ENCODE results near the gene GPR37. TPM values are rescaled to one million over a fixed set of nuclear protein-coding genes. Genes with fewer than 3 reads are reported as not detected.

The GPR37 gene
- total RNA-seq, 1 experiment from 2014 or later, result 1.6 TPM

- H2BK5ac ChIP-seq (ENCODE audit: insufficient read length, low read length), result no peak overlapping the region
- no peaks in the 10 kb centered on the region for H3K79me2 ChIP-seq (ENCODE audit: insufficient read depth, low read length)
- H3K14ac ChIP-seq (ENCODE audit: insufficient read depth, low read length), result no peak overlapping the region
- H3K56ac ChIP-seq (ENCODE audit: insufficient read length, low read depth, low read length), result no peak overlapping the region
- Mint-ChIP-seq H3K4me1 (peaks cover 0 to 7% of the 10 kb centered on the region in 2 experiments; a peak in 2 of 4 replicates), H3K4me3 (no peak overlapping the region), H3K27me3 (ENCODE audit: low read depth) (no peaks in the 10 kb centered on the region), H3K36me3 (ENCODE audit: insufficient read depth in 1 of 3, low read depth in 3 of 3) (peaks cover 0 to 2% (median 0%) of the 10 kb centered on the region in 3 experiments; a peak in 1 of 7 replicates), H3K9me3 (no peaks in the 10 kb centered on the region), H3K27ac (no peak overlapping the region; a peak in 1 of 7 replicates)
- no peak overlapping the region for H3K27ac ChIP-seq (ENCODE audit: insufficient read length, low read depth, low read length)
- H4K5ac ChIP-seq (ENCODE audit: insufficient read length, low read depth, low read length), result no peak overlapping the region
- H2BK12ac ChIP-seq (ENCODE audit: insufficient read length, low read depth, low read length), result no peak overlapping the region
- TF ChIP-seq CTCF (conservative IDR thresholded peaks at IDR 0.05), result no peak
- H4K20me1 ChIP-seq (ENCODE audit: control insufficient read depth, insufficient read depth, insufficient read length), result no peaks in the 10 kb centered on the region
- no peak overlapping the region for H3K23ac ChIP-seq (ENCODE audit: insufficient read length, low read depth, low read length)
- no peak overlapping the region for H2BK120ac ChIP-seq (ENCODE audit: low read depth, low read length, poor library complexity, severe bottlenecking)
- no peak overlapping the region for H2BK20ac ChIP-seq (ENCODE audit: low read depth, low read length, poor library complexity, severe bottlenecking)
- H3K9ac ChIP-seq (ENCODE audit: extremely low read depth, insufficient read length, low read length), result no peak overlapping the region
- DNase-seq, result no peak
- WGBS (ENCODE audit: extremely low coverage, insufficient read length, low lambda C conversion rate), result no CpG with 5 or more reads among the region's 11 CpGs
- no peak overlapping the region for H4K8ac ChIP-seq (replicated peaks; ENCODE audit: insufficient read length, low read depth, low read length)
- H2AFZ ChIP-seq (ENCODE audit: low read length), result no peak overlapping the region
- H3K18ac ChIP-seq (ENCODE audit: insufficient read length, low read depth, low read length), result no peak overlapping the region
- no peaks in the 10 kb centered on the region for H3K27me3 ChIP-seq (ENCODE audit: insufficient read depth, low read length)
- no peaks in the 10 kb centered on the region for H3K9me3 ChIP-seq (ENCODE audit: control insufficient read depth, low read depth, low read length)
- no peak overlapping the region for H4K91ac ChIP-seq (ENCODE audit: insufficient read length, low read depth, low read length)
- H2BK15ac ChIP-seq (ENCODE audit: low read depth, low read length), result no peak overlapping the region
- H2AK5ac ChIP-seq (ENCODE audit: insufficient read length, low read length), result no peak overlapping the region
- H3K4me2 ChIP-seq (ENCODE audit: insufficient read depth, insufficient read length, low read length), result no peak overlapping the region
- no peak overlapping the region for H3T11ph ChIP-seq (ENCODE audit: low read length)
- H3K4me1 ChIP-seq (ENCODE audit: insufficient read depth, low read length), result no peaks in the 10 kb centered on the region; the same call in 1 of the 2 replicates
- H3K79me1 ChIP-seq (ENCODE audit: insufficient read depth, low read depth, low read length, poor library complexity, severe bottlenecking), result no peaks in the 10 kb centered on the region
- no peak overlapping the region for H3K4ac ChIP-seq (ENCODE audit: low read depth, low read length)
- H3K23me2 ChIP-seq (ENCODE audit: insufficient read length, low read depth, low read length, poor library complexity, severe bottlenecking), result no peaks in the 10 kb centered on the region
These were observed 18.5 kb downstream of the GPR37 start for GRCh38 chr7:124747072-124747471.

All from H9 (cell line).